ENCODE results near the gene NR1I2. TPM values are rescaled to one million over a fixed set of nuclear protein-coding genes. Genes with fewer than 3 reads are reported as not detected.

NR1I2 gene
- total RNA-seq, 4 donors from 2014 or later, result 0.39 to 0.87 TPM; not detected in 2

- DNase-seq (ENCODE audit: low spot score in 2 of 2), result no peak
- H3K9me3 ChIP-seq, result no peaks in the 10 kb centered on the region
- no peaks in the 10 kb centered on the region for H3K27me3 ChIP-seq
- H3K27ac ChIP-seq, result no peak overlapping the region
- no peaks in the 10 kb centered on the region for H3K4me1 ChIP-seq
- TF ChIP-seq POLR2A (IDR thresholded peaks at IDR 0.05) (no peak), EP300 (IDR thresholded peaks at IDR 0.05) (no peak)
- H3K36me3 ChIP-seq, result peaks cover 0 to 67% (median 0%) of the 10 kb centered on the region in 3 donors
- WGBS, 2 donors, result 94 to 96% methylated on average over 10 of the region's 10 CpGs
- H3K4me3 ChIP-seq, result no peak overlapping the region
These were observed 38.0 kb upstream of the NR1I2 start for GRCh38 chr3:119743921-119744320.

- TF ChIP-seq POLR2A (IDR thresholded peaks at IDR 0.05), result no peak
- TF ChIP-seq EP300 (IDR thresholded peaks at IDR 0.05), result no peak
- TF ChIP-seq, protein P1, sequence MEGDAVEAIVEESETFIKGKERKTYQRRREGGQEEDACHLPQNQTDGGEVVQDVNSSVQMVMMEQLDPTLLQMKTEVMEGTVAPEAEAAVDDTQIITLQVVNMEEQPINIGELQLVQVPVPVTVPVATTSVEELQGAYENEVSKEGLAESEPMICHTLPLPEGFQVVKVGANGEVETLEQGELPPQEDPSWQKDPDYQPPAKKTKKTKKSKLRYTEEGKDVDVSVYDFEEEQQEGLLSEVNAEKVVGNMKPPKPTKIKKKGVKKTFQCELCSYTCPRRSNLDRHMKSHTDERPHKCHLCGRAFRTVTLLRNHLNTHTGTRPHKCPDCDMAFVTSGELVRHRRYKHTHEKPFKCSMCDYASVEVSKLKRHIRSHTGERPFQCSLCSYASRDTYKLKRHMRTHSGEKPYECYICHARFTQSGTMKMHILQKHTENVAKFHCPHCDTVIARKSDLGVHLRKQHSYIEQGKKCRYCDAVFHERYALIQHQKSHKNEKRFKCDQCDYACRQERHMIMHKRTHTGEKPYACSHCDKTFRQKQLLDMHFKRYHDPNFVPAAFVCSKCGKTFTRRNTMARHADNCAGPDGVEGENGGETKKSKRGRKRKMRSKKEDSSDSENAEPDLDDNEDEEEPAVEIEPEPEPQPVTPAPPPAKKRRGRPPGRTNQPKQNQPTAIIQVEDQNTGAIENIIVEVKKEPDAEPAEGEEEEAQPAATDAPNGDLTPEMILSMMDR (IDR thresholded peaks at IDR 0.05), result no peak
- no peaks in the 10 kb centered on the region for H3K4me1 ChIP-seq
- WGBS, 2 donors, result 95 to 98% methylated on average over 1 of the region's 1 CpG
- no peak overlapping the region for H3K27ac ChIP-seq
- H3K27me3 ChIP-seq, result no peaks in the 10 kb centered on the region
- peaks cover 0 to 74% (median 0%) of the 10 kb centered on the region in 3 donors for H3K36me3 ChIP-seq
- H3K4me3 ChIP-seq, result no peak overlapping the region
- no peaks in the 10 kb centered on the region for H3K9me3 ChIP-seq
- DNase-seq (ENCODE audit: low spot score in 2 of 2), result no peak
These were observed 36.0 kb upstream of the NR1I2 start for GRCh38 chr3:119745942-119746341.

GRCh38 chr3:119746423-119746822, 35.5 kb upstream of the NR1I2 start:
- DNase-seq (ENCODE audit: low spot score in 2 of 2), result no peak

GRCh38 chr3:119747357-119747756, 34.5 kb upstream of the NR1I2 start:
- H3K4me3 ChIP-seq, result no peak overlapping the region
- WGBS, 2 donors, result 67 to 87% methylated on average over 4 of the region's 4 CpGs

More at GRCh38 chr3:119746423-119746822, 35.5 kb upstream of the NR1I2 start:
- Histone ChIP-seq H3K27ac (no peak overlapping the region), H3K36me3 (peaks cover 0 to 79% (median 0%) of the 10 kb centered on the region in 3 donors), H3K9me3 (no peaks in the 10 kb centered on the region), H3K27me3 (no peaks in the 10 kb centered on the region), H3K4me1 (no peaks in the 10 kb centered on the region), H3K4me3 (no peak overlapping the region)
- WGBS, 2 donors, result 63 to 71% methylated on average over 3 of the region's 3 CpGs
- TF ChIP-seq, protein P1 (IDR thresholded peaks at IDR 0.05), result no peak
- TF ChIP-seq EP300 (IDR thresholded peaks at IDR 0.05) (no peak), POLR2A (IDR thresholded peaks at IDR 0.05) (no peak)

GRCh38 chr3:119748991-119749390, 32.9 kb upstream of the NR1I2 start:
- no peak for DNase-seq (ENCODE audit: low spot score in 2 of 2)
- H3K36me3 ChIP-seq, result peaks cover 0 to 93% (median 0%) of the 10 kb centered on the region in 3 donors
- no peaks in the 10 kb centered on the region for H3K27me3 ChIP-seq
- H3K9me3 ChIP-seq, result peaks cover 0 to 9% (median 0%) of the 10 kb centered on the region in 4 donors
- 100% methylated on average over 1 of the region's 1 CpG for WGBS, 2 donors
- H3K4me3 ChIP-seq, result no peak overlapping the region
- H3K4me1 ChIP-seq, result no peaks in the 10 kb centered on the region
- no peak overlapping the region for H3K27ac ChIP-seq
- no peak for TF ChIP-seq POLR2A (IDR thresholded peaks at IDR 0.05)
- TF ChIP-seq, protein P1 (IDR thresholded peaks at IDR 0.05), result no peak
- no peak for TF ChIP-seq EP300 (IDR thresholded peaks at IDR 0.05)

More at GRCh38 chr3:119747357-119747756, 34.5 kb upstream of the NR1I2 start:
- TF ChIP-seq, protein P1 (IDR thresholded peaks at IDR 0.05), result no peak
- TF ChIP-seq POLR2A (IDR thresholded peaks at IDR 0.05), result no peak
- TF ChIP-seq EP300 (IDR thresholded peaks at IDR 0.05), result no peak
- Histone ChIP-seq H3K9me3 (no peaks in the 10 kb centered on the region), H3K27me3 (no peaks in the 10 kb centered on the region), H3K4me1 (no peaks in the 10 kb centered on the region), H3K36me3 (peaks cover 0 to 81% (median 0%) of the 10 kb centered on the region in 3 donors), H3K27ac (no peak overlapping the region)
- DNase-seq (ENCODE audit: low spot score in 2 of 2), result no peak

Data from tibial nerve (tissue), 4 donors.